Endothelial cell of hepatic sinusoid (primary cell): ENCODE data around the gene SLC26A1.

ENCODE experiments used
- in situ Hi-C: cut with HindIII; loops from 2 replicates; pipeline ENCODE4 v1.10.0; 2017; ENCODE audit warnings: low sequenced_read_pairs

The SLC26A1 gene

GRCh38 chr4:945274-946102 lies 47.7 kb downstream of the SLC26A1 start:
- in situ Hi-C loops, result no loop called here

GRCh38 chr4:939508-939907 lies 53.7 kb downstream of the SLC26A1 start:
- in situ Hi-C loops, result loop anchor here (10.0 kb wide), 1 partner anchor 95 kb away; no protein-coding TSS in a partner anchor
